SH-SY5Y (cell line): ENCODE measurements around the gene FUT3.

Source experiments
- GATA2 ChIP-seq: IDR thresholded peaks from 2 replicates; pipeline ENCODE4 v1.6.1; 2011; ENCODE audit warnings: mild to moderate bottlenecking, low read depth, low read length
- GATA3 ChIP-seq: IDR thresholded peaks from 2 replicates; pipeline ENCODE4 v1.6.1; 2011; ENCODE audit warnings: low read depth, mild to moderate bottlenecking, low read length, moderate library complexity

DNA sequence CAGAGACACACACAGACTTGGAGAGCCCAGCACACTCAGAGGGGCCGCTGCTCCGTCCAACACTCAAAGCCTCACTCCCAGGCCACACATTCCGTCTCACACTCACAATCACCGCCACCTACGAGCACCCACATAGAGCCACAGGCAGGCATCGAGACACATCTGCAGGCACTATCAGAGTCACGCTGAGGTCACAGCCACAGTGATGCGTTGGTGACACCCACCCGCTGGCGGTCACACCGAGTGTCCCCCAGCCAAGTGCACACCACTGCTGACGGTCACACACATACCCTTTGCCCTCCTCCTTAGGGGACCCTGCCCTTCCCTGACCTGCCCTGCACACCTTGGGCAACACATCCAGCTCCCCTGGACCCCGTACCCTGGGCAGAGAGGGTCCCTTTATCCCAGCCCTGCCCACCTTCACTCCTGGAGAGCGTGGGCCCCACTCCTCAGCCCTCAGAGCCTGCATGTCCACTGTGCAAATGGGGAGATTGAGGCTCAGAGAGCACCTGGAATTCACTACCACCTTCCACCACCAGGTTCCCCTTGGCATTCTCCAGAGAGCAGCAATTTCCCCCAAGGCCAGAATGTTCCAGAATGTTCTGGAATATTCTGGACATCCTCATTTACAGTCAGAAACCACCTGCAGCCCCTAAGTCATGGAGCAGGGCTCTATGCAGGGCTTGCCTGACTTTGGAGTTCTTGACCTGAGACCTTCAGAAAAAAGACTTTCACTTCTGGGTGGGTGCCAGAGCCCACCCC is 13.7 kb upstream of the FUT3 start:
- TF ChIP-seq GATA2 (no peak), GATA3 (no peak)
